Calu3 (cell line): ENCODE measurements around the gene STX2. TPM values are rescaled to one million over a fixed set of nuclear protein-coding genes. Genes with fewer than 3 reads are reported as not detected.
"Not testable (repeated sequence)": the region's sequence is repeated elsewhere in the genome, so short reads cannot be mapped to it uniquely, and the experiment has no call there.

Source experiments
- BruUV-seq: library from RNA; stranded (reverse); fragments of 400-500 nt; replicated peaks from 2 replicates; lab custom pipeline; 2021; lab: Mats Ljungman, UMichigan
- CTCF ChIA-PET: fragments of 300-600 bp; sonication (Branson Sonifier 250); formaldehyde crosslinking; loops from one replicate; lab custom pipeline; 2022; ENCODE audit warnings: antibody characterized with exemption; lab: Charles Lee
- DNase-seq: peaks from one replicate; pipeline ENCODE4 v3.0.0; 2022
- H3K27ac Mint-ChIP-seq: one replicate; pipeline ENCODE4 v1.8.0; 2022; ENCODE audit warnings: mixed read lengths; ENCODE audit not compliant: unreplicated experiment
- H3K27me3 Mint-ChIP-seq: one replicate; pipeline ENCODE4 v1.8.0; 2022; ENCODE audit warnings: mixed read lengths; ENCODE audit not compliant: unreplicated experiment
- H3K36me3 Mint-ChIP-seq: one replicate; pipeline ENCODE4 v1.8.0; 2022; ENCODE audit warnings: mild to moderate bottlenecking, moderate library complexity, mixed read lengths; ENCODE audit not compliant: insufficient read depth, unreplicated experiment
- H3K4me1 Mint-ChIP-seq: one replicate; pipeline ENCODE4 v1.8.0; 2022; ENCODE audit warnings: mild to moderate bottlenecking, low read depth, mixed read lengths; ENCODE audit not compliant: unreplicated experiment
- H3K4me3 Mint-ChIP-seq: one replicate; pipeline ENCODE4 v1.8.0; 2022; ENCODE audit warnings: mild to moderate bottlenecking, low read depth, moderate library complexity, mixed read lengths; ENCODE audit not compliant: unreplicated experiment
- H3K9me3 Mint-ChIP-seq: one replicate; pipeline ENCODE4 v1.8.0; 2022; ENCODE audit warnings: low read depth, mixed read lengths; ENCODE audit not compliant: unreplicated experiment
- intact Hi-C: fragments of 100-400 bp; cut with micrococcal nuclease; formaldehyde crosslinking; loops from one replicate; pipeline ENCODE4 v1.10.0; 2022; ENCODE audit not compliant: unreplicated experiment
- total RNA-seq: library from RNA; stranded (reverse); gene quantifications from 2 replicates; pipeline ENCODE4 v1.2.3, GENCODE V29; 2022
- TF ChIP-seq, protein P1 (sequence below): fragments of 200-600 bp; IDR thresholded peaks from one replicate; pipeline ENCODE4 v1.8.0; 2022; ENCODE audit warnings: antibody characterized with exemption; ENCODE audit not compliant: unreplicated experiment

The STX2 gene
- total RNA-seq, 1 experiment from 2014 or later: 26.7 TPM

DNA sequence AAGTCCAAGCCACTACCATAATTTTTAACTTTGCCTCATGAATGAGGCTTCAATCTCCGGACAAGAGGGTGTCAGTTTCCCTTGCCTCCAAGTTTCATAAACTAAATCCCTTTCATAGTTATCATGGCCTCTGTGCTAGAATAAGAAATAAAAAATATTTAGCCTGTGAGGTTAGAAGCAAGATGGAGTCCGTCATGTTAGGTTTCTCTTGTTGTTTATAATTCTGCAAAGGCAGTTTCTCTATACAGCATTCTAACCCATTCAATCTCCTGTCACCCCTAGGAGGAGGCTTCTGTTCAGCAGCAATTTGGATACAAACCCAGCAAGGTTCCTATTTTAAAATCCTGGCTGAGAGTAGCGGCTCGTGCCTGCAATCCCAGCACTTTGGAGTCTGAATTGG, 17.0 kb upstream of the STX2 start:
- CTCF ChIA-PET: interaction anchor here (0.7 kb wide), 1 partner anchor 553 kb away, joined by 3 read pairs; no protein-coding TSS in a partner anchor
- H3K27ac Mint-ChIP-seq: no peak overlapping the region
- no peaks in the 10 kb centered on the region for H3K36me3 Mint-ChIP-seq
- DNase-seq: no peak
- H3K4me1 Mint-ChIP-seq: no peaks in the 10 kb centered on the region
- TF ChIP-seq, protein P1, sequence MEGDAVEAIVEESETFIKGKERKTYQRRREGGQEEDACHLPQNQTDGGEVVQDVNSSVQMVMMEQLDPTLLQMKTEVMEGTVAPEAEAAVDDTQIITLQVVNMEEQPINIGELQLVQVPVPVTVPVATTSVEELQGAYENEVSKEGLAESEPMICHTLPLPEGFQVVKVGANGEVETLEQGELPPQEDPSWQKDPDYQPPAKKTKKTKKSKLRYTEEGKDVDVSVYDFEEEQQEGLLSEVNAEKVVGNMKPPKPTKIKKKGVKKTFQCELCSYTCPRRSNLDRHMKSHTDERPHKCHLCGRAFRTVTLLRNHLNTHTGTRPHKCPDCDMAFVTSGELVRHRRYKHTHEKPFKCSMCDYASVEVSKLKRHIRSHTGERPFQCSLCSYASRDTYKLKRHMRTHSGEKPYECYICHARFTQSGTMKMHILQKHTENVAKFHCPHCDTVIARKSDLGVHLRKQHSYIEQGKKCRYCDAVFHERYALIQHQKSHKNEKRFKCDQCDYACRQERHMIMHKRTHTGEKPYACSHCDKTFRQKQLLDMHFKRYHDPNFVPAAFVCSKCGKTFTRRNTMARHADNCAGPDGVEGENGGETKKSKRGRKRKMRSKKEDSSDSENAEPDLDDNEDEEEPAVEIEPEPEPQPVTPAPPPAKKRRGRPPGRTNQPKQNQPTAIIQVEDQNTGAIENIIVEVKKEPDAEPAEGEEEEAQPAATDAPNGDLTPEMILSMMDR: no peak
- no TSS peak for BruUV-seq
- peaks cover 5% of the 10 kb centered on the region for H3K9me3 Mint-ChIP-seq
- no peak overlapping the region for H3K4me3 Mint-ChIP-seq
- H3K27me3 Mint-ChIP-seq: no peaks in the 10 kb centered on the region
- intact Hi-C loops: no loop called here

DNA sequence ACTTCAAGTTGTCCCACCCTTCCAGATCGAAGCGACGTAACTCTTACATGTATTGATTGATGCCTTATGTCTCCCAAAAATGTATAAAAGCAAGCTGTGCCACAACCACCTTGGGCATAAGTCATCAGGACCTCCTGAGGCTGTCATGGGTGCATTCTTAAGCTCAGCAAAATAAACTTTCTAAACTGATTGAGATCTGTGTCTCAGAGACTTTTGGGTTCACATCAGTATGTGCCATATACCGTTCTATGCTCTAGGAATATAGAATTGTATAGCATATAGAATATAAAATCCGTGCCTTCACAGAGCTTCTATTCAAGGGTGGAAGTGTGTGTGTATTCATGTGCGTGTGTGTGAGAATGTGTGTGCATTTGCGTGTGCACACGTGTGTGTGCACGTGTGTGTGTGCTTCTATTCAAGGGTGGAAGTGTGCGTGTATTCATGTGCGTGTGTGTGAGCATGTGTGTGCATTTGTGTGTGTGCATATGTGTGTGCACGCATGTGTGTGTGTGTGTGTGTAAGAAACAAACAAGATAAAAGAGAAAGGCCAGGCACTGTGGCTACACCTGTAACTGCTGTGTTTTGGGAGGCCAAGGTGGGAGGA, 11.5 kb upstream of the STX2 start:
- DNase-seq: no peak
- intact Hi-C loops: loop anchor here (2.0 kb wide), 1 partner anchor 20 kb away; no protein-coding TSS in a partner anchor
- BruUV-seq: no TSS peak
- TF ChIP-seq, protein P1: no peak
- Mint-ChIP-seq H3K9me3 (no peaks in the 10 kb centered on the region), H3K36me3 (peaks cover 17% of the 10 kb centered on the region), H3K4me1 (peaks cover 36% of the 10 kb centered on the region), H3K27me3 (no peaks in the 10 kb centered on the region), H3K4me3 (peak overlapping the region; percentile 33), H3K27ac (peak overlapping the region; percentile 57)
- CTCF ChIA-PET: interaction anchor here (0.9 to 1.7 kb wide), 3 partner anchors 13 to 24 kb away, joined by 3 to 9 read pairs (median 3); no protein-coding TSS in a partner anchor

DNA sequence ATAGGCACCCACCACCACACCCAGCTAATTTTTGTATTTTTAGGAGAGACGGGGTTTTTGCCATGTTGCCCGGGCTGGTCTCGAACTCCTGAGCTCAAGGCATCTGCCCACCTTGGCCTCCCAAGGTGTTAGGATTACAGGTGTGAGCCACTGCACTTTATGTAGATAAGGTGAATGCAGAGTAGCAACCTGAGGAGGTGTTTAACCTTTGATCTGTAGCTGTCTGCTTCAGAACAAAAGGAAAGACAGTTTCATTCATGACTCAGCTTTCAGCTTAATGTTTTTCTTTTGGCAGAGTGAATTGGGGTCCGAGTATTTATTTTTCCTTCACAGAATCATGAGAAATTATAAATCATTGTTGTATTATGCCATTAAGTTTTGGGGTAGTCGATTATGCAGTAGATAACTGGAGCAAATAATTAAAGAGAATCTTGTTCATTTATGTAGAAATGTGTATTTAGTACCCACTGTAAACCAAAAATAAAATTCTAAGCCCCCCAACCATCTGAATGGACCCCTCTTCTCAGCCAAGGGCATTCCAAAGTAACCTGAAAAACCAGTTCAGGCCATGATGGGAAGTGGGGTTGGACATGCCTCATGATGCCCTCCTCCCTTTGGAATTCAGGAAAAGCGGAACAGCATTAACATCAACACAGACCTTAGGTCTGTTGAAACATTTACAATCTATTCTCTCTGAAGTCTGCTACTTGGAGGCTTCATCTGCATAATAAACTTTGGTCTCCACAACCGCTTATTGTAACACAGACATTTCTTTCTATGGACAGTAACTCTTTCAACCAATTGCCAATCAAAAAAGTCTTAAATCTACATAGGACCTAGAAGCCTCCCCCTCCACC, 10.7 kb upstream of the STX2 start:
- intact Hi-C loops: loop anchor here (2.0 kb wide), 1 partner anchor 21 kb away; no protein-coding TSS in a partner anchor
- peak; percentile 68 for DNase-seq
- H3K4me1 Mint-ChIP-seq: peaks cover 36% of the 10 kb centered on the region
- no TSS peak for BruUV-seq
- no peaks in the 10 kb centered on the region for H3K27me3 Mint-ChIP-seq
- H3K9me3 Mint-ChIP-seq: no peaks in the 10 kb centered on the region
- peaks cover 17% of the 10 kb centered on the region for H3K36me3 Mint-ChIP-seq
- peak overlapping the region; percentile 57 for H3K27ac Mint-ChIP-seq
- CTCF ChIA-PET: interaction anchor here (0.6 to 1.7 kb wide), 7 partner anchors 12 to 766 kb away, joined by 3 to 9 read pairs (median 3); partner anchors contain the start of gene RIMBP2
- H3K4me3 Mint-ChIP-seq: peak overlapping the region; percentile 33
- TF ChIP-seq, protein P1: no peak

DNA sequence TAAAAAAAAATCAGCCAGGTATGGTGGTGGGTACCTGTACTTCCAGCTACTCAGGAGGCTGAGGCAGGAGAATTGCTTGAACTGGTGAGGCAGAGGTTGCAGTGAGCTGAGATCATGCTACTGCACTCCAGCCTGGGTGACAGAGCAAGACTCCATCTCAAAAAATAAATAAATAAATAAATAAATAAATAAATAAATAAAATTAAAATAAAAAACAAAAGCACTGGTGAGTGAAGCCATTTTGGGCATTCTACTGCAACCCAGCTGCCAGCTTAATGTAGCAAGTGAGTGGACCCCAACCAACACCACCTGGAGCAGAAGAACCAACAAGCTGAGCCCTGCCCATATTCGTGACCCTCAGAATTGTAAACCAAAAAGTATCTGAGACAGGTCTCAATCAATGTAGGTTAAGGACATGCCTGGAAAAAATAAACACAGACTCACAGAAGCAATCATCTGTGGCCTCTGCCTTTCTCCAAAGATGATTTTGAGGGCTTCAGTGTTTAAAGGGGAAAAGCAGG, 9.8 kb upstream of the STX2 start:
- BruUV-seq, H3K4me3 Mint-ChIP-seq, H3K27me3 Mint-ChIP-seq, DNase-seq, H3K9me3 Mint-ChIP-seq, intact Hi-C loops: not testable (repeated sequence)
- CTCF ChIA-PET: interaction anchor here (0.8 to 1.1 kb wide), 3 partner anchors 11 to 765 kb away, joined by 3 read pairs; no protein-coding TSS in a partner anchor
- peak overlapping the region; percentile 57 for H3K27ac Mint-ChIP-seq
- H3K36me3 Mint-ChIP-seq: peaks cover 17% of the 10 kb centered on the region
- peaks cover 36% of the 10 kb centered on the region for H3K4me1 Mint-ChIP-seq

DNA sequence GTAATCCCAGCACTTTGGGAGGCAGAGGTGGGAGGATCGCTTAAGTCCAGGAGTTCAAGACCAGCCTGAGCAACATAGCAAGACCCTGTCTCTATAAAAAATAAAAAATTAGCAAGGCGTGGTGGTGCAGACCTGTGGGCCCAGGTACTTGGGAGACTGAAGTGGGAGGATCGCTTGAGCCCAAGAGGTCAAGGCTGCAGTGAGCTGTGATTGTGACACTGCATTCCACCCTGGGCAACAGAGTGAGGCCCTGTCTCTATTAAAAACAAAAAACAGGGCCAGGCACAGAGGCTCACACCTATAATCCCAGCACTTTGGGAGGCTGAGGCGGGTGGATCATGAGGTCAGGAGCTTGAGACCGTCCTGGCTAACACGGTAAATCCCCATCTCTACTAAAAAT, 9.1 kb upstream of the STX2 start:
- DNase-seq, H3K9me3 Mint-ChIP-seq, intact Hi-C loops, H3K27me3 Mint-ChIP-seq, H3K4me3 Mint-ChIP-seq, CTCF ChIA-PET, BruUV-seq: not testable (repeated sequence)
- peak overlapping the region; percentile 18 for H3K27ac Mint-ChIP-seq
- peaks cover 17% of the 10 kb centered on the region for H3K36me3 Mint-ChIP-seq
- peaks cover 36% of the 10 kb centered on the region for H3K4me1 Mint-ChIP-seq
